ENCODE data around the gene MAP2K1. TPM values are rescaled to one million over a fixed set of nuclear protein-coding genes. Genes with fewer than 3 reads are reported as not detected.

MAP2K1 gene
- total and polyA plus RNA-seq, 9 of the 15 experiments (the other 6 are each of a cell fraction or from before 2014, with no cell fraction given): 7.5 to 58.3 (median 30.0) TPM

DNA sequence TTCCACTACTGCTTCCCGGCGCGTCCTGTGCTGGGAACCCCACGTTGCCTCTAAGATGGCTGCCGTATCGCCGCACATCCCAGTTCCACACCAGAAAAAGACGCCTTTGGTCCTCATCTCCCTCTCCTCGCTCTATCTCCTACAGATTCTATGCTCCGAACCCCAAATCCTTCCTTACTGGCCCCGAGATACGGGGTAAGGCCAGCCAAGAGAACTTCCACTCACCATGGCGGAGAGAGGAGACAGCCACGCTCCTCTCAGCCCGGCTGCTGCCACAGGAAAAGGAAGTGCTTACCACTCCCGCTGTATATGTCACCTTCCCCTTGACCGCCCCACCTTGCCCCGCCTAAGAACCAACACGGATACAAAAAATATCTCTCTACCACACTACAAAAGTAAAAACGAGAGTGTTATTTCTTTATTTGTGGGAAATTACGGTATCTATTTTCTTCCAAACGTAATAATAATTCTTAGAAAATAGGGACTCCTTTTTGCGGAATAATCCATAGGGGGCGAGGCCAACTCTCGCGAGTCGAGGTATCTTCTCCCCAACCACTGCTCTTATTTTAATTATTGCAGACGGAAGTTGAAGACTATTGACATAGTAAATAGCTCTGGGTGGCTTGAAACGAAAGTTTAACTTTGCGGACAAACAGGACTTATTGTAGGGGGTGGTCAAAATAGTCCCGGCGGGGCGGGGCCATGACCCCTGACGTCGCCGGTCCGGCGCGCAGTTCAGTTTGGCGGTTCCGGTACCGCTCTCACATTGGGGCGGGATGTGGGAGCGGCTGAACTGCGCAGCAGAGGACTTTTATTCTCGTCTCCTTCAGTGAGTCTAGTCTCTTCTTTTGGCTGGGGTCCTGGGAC, 118.1 kb downstream of the MAP2K1 start, which contains the start of the genes RPL4 and ZWILCH:
Gene RPL4, minus strand, starts transcription at position 293 of the 867 bp plus-strand sequence. Its CDS starts 65 bp downstream, at position 228.
Gene ZWILCH, plus strand, starts transcription at position 764 of the 867 bp plus-strand sequence. Its CDS starts 13 bp downstream, at position 777.
- peak; percentile 84 for ATAC-seq
- peak; percentile 57 for FAIRE-seq
- TF ChIP-seq MAFF (IDR thresholded peaks at IDR 0.05; ENCODE audit: low read length): no peak
- TF ChIP-seq, protein P1, sequence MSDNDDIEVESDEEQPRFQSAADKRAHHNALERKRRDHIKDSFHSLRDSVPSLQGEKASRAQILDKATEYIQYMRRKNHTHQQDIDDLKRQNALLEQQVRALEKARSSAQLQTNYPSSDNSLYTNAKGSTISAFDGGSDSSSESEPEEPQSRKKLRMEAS (CRISPR knock-in tag; IDR thresholded peaks at IDR 0.05): peak; percentile 61
- 0 out of 2 replicates have a peak, but pooled peaks have one; percentile 56 for TF ChIP-seq NCOA1 (IDR thresholded peaks at IDR 0.05; ENCODE audit: low read depth)
- no peak for TF ChIP-seq PHTF2 (CRISPR knock-in tag; IDR thresholded peaks at IDR 0.05)
- TF ChIP-seq BRCA1 (IDR thresholded peaks at IDR 0.05): no peak
- no peak for TF ChIP-seq BRCA1 (CRISPR knock-in tag; IDR thresholded peaks at IDR 0.05)
- no peak for TF ChIP-seq ZNF436 (CRISPR knock-in tag; IDR thresholded peaks at IDR 0.05)
- no peak for TF ChIP-seq MXI1 (IDR thresholded peaks at IDR 0.05; ENCODE audit: low read depth, low read length)
- peak in 1 of 2 experiments; percentile 44; a peak in 1 of 4 replicates for TF ChIP-seq MAZ (CRISPR knock-in tag; conservative IDR thresholded peaks at IDR 0.05 in 1 of 2, IDR thresholded peaks at IDR 0.05 in 1 of 2)
- TF ChIP-seq CREB1 (IDR thresholded peaks at IDR 0.05): no peak; the same call in 1 of the 2 replicates
- TF ChIP-seq CREB1 (CRISPR knock-in tag; IDR thresholded peaks at IDR 0.05): peak; percentile 70
- 0 out of 2 replicates have a peak, but pooled peaks have one; percentile 68 for TF ChIP-seq ZZZ3 (IDR thresholded peaks at IDR 0.05)
- peak; percentile 80 for TF ChIP-seq ELF1 (tag; IDR thresholded peaks at IDR 0.05)
- no peak for TF ChIP-seq ZNF445 (CRISPR knock-in tag; IDR thresholded peaks at IDR 0.05; ENCODE audit: low read depth)
- TF ChIP-seq, protein P2, sequence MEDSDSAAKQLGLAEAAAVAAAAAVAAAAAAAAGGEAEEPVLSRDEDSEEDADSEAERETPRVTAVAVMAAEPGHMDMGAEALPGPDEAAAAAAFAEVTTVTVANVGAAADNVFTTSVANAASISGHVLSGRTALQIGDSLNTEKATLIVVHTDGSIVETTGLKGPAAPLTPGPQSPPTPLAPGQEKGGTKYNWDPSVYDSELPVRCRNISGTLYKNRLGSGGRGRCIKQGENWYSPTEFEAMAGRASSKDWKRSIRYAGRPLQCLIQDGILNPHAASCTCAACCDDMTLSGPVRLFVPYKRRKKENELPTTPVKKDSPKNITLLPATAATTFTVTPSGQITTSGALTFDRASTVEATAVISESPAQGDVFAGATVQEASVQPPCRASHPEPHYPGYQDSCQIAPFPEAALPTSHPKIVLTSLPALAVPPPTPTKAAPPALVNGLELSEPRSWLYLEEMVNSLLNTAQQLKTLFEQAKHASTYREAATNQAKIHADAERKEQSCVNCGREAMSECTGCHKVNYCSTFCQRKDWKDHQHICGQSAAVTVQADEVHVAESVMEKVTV (CRISPR knock-in tag; IDR thresholded peaks at IDR 0.05): no peak
- no peak for TF ChIP-seq SETDB1 (IDR thresholded peaks at IDR 0.05; ENCODE audit: low read length)
- TF ChIP-seq, protein P3, sequence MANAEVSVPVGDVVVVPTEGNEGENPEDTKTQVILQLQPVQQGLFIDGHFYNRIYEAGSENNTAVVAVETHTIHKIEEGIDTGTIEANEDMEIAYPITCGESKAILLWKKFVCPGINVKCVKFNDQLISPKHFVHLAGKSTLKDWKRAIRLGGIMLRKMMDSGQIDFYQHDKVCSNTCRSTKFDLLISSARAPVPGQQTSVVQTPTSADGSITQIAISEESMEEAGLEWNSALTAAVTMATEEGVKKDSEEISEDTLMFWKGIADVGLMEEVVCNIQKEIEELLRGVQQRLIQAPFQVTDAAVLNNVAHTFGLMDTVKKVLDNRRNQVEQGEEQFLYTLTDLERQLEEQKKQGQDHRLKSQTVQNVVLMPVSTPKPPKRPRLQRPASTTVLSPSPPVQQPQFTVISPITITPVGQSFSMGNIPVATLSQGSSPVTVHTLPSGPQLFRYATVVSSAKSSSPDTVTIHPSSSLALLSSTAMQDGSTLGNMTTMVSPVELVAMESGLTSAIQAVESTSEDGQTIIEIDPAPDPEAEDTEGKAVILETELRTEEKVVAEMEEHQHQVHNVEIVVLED (CRISPR knock-in tag; IDR thresholded peaks at IDR 0.05): no peak
- TF ChIP-seq KDM4B (IDR thresholded peaks at IDR 0.05; ENCODE audit: borderline replicate concordance in 2 of 2, low read depth in 1 of 2): peak in 1 of 2 experiments; percentile 75; a peak in 1 of 4 replicates
- no peak for TF ChIP-seq RBM15 (IDR thresholded peaks at IDR 0.05; ENCODE audit: insufficient read depth, low read length)

More for the DNA sequence above, 118.1 kb downstream of the MAP2K1 start, which contains the start of the genes RPL4 and ZWILCH:
- peaks cover 27% of the 10 kb centered on the region for H4K20me1 ChIP-seq (replicated peaks; ENCODE audit: control insufficient read depth, insufficient read depth, low read length)
- H3K9me3 ChIP-seq (replicated peaks; ENCODE audit: control insufficient read depth, insufficient read depth, low read depth, low read length): no peaks in the 10 kb centered on the region
- H3K36me3 ChIP-seq (ENCODE audit: control insufficient read depth, insufficient read depth, low read length): peaks cover 50% of the 10 kb centered on the region
- ChIA-PET POLR2A (interaction anchor here (0.6 to 2.9 kb wide), 16 partner anchors 8 to 1627 kb away, joined by 3 to 8 read pairs (median 4); partner anchors contain the start of gene LCTL), CTCF (ENCODE audit: low intra/inter-chr PET ratio) (no interaction called here)
- peak within 1 kb of the TSS; percentile 97 for H2AFZ ChIP-seq (ENCODE audit: low read depth, low read length)
- H3K79me2 ChIP-seq (ENCODE audit: control insufficient read depth, insufficient read depth, low read length): peaks cover 90% of the 10 kb centered on the region
- H3K27me3 ChIP-seq (ENCODE audit: control insufficient read depth in 2 of 2, insufficient read depth in 2 of 2, low read length in 2 of 2): no peaks in the 10 kb centered on the region
- H3K27ac ChIP-seq (ENCODE audit: extremely low read depth, low read depth, low read length): peak within 1 kb of the TSS; percentile 97
- peaks cover 17 to 19% of the 10 kb centered on the region in 2 experiments for H3K4me1 ChIP-seq (replicated peaks in 1 of 2; ENCODE audit: control insufficient read depth in 2 of 2, insufficient read depth in 2 of 2, low read length in 2 of 2)
- no peaks in the 10 kb centered on the region for H3K9me1 ChIP-seq (ENCODE audit: control insufficient read depth, insufficient read depth, low read length)
- in situ Hi-C loops (cut with MboI): no loop called here
- H3K4me3 ChIP-seq: peak within 1 kb of the TSS; percentile 71
- peak within 1 kb of the TSS; percentile 97 for H3K4me2 ChIP-seq (ENCODE audit: insufficient read depth, low read length)
- intact Hi-C loops (cut with micrococcal nuclease): loop anchor here (5.0 kb wide), 1 partner anchor 63 kb away; the partner anchor contains the start of gene LCTL
- H3K9ac ChIP-seq (ENCODE audit: insufficient read depth in 1 of 2, low read depth in 2 of 2, low read length in 2 of 2): peak within 1 kb of the TSS; percentile 97 to 98
- BruUV-seq (replicated peaks): no TSS peak
- DNase-seq (ENCODE audit: extremely low read depth in 1 of 4, low spot score in 3 of 4): peak; percentile 81 to 88 (median 82)
- WGBS (ENCODE audit: insufficient coverage, low coverage, missing lambda C conversion rate): under 1% methylated on average over 46 of the region's 46 CpGs
